Measurements from ENCODE around the gene LIPC. TPM values are rescaled to one million over a fixed set of nuclear protein-coding genes. Genes with fewer than 3 reads are reported as not detected.
A peak's percentile ranks its signal among the peaks of the same experiment; 100 is the strongest.

LIPC gene
- total and polyA plus RNA-seq, 10 donors: 0.47 to 2.5 (median 1.0) TPM

- H3K27ac ChIP-seq: peak overlapping the region in 4 of 8 donors; percentile 6 to 77 (median 55)
- intact Hi-C loops (cut with DNase I; ENCODE audit: low total_unique reads): no loop called here
- WGBS, 5 donors: 58 to 77% (median 73%) methylated on average over 4 of the region's 4 CpGs
- TF ChIP-seq CTCF (IDR thresholded peaks at IDR 0.05 in 8 of 11, conservative IDR thresholded peaks at IDR 0.05 in 3 of 11) (no peak), POLR2AphosphoS5 (IDR thresholded peaks at IDR 0.05) (no peak), POLR2A (IDR thresholded peaks at IDR 0.05) (no peak)
- H3K9me3 ChIP-seq: no peaks in the 10 kb centered on the region
- H3K4me1 ChIP-seq: peaks cover 0 to 45% (median 14%) of the 10 kb centered on the region in 6 donors
- no peaks in the 10 kb centered on the region for H3K27me3 ChIP-seq (replicated peaks in 1 of 7)
- H3K36me3 ChIP-seq: no peaks in the 10 kb centered on the region
- no peak for DNase-seq
- no peak overlapping the region for H3K4me3 ChIP-seq
These were observed 10.3 kb downstream of the LIPC start for GRCh38 chr15:58442122-58442521.

GRCh38 chr15:58443308-58443707 is 11.5 kb downstream of the LIPC start:
- TF ChIP-seq POLR2AphosphoS5 (IDR thresholded peaks at IDR 0.05) (no peak), POLR2A (IDR thresholded peaks at IDR 0.05) (no peak), CTCF (IDR thresholded peaks at IDR 0.05 in 8 of 11, conservative IDR thresholded peaks at IDR 0.05 in 3 of 11) (no peak)
- WGBS, 5 donors: 89 to 99% (median 92%) methylated on average over 4 of the region's 4 CpGs
- H3K27me3 ChIP-seq (replicated peaks in 1 of 7): no peaks in the 10 kb centered on the region
- no peaks in the 10 kb centered on the region for H3K9me3 ChIP-seq
- no peak overlapping the region for H3K4me3 ChIP-seq
- intact Hi-C loops (cut with DNase I; ENCODE audit: low total_unique reads): no loop called here
- no peak overlapping the region for H3K27ac ChIP-seq
- H3K36me3 ChIP-seq: no peaks in the 10 kb centered on the region
- H3K4me1 ChIP-seq: peaks cover 0 to 50% (median 14%) of the 10 kb centered on the region in 6 donors
- no peak for DNase-seq

GRCh38 chr15:58444056-58444455 is 12.3 kb downstream of the LIPC start:
- Histone ChIP-seq H3K9me3 (no peaks in the 10 kb centered on the region), H3K4me3 (no peak overlapping the region), H3K27ac (no peak overlapping the region), H3K36me3 (no peaks in the 10 kb centered on the region), H3K4me1 (peaks cover 0 to 43% (median 14%) of the 10 kb centered on the region in 6 donors), H3K27me3 (replicated peaks in 1 of 7) (no peaks in the 10 kb centered on the region)
- intact Hi-C loops (cut with DNase I; ENCODE audit: low total_unique reads): no loop called here
- DNase-seq: no peak
- 63 to 88% (median 68%) methylated on average over 7 of the region's 7 CpGs for WGBS, 5 donors
- no peak for TF ChIP-seq POLR2AphosphoS5 (IDR thresholded peaks at IDR 0.05)

GRCh38 chr15:58444658-58445332 is 13.0 kb downstream of the LIPC start:
- Histone ChIP-seq H3K27ac (peak overlapping the region in 2 of 8 donors; percentile 10 to 19), H3K4me1 (peaks cover 0 to 35% (median 11%) of the 10 kb centered on the region in 6 donors), H3K4me3 (no peak overlapping the region), H3K9me3 (no peaks in the 10 kb centered on the region), H3K36me3 (no peaks in the 10 kb centered on the region), H3K27me3 (replicated peaks in 1 of 7) (no peaks in the 10 kb centered on the region)
- intact Hi-C loops (cut with DNase I; ENCODE audit: low total_unique reads): no loop called here
- WGBS, 5 donors: 79 to 85% (median 79%) methylated on average over 10 to 11 of the region's 11 CpGs
- TF ChIP-seq POLR2AphosphoS5 (IDR thresholded peaks at IDR 0.05) (no peak), CTCF (IDR thresholded peaks at IDR 0.05 in 8 of 11, conservative IDR thresholded peaks at IDR 0.05 in 3 of 11) (no peak), POLR2A (IDR thresholded peaks at IDR 0.05) (no peak)
- DNase-seq: no peak

Data from spleen (tissue), 11 donors.